Body of pancreas (tissue), 4 donors: ENCODE data around the gene ANKRD31. TPM values are rescaled to one million over a fixed set of nuclear protein-coding genes. Genes with fewer than 3 reads are reported as not detected.
"Not testable (repeated sequence)": the region's sequence is repeated elsewhere in the genome, so short reads cannot be mapped to it uniquely, and the experiment has no call there.

ENCODE experiments used
- ATAC-seq: fragments of 150-250 bp; one replicate; pipeline ENCODE4 v1.9.1; 2016
- DNase-seq, 4 donors: peaks; one replicate each; pipeline ENCODE4 v3.0.0-alpha.2; 2019
- H3K27ac ChIP-seq, 4 donors: fragments of 200-600 bp; sonication (generic); 1 replicate in 3 of 4; 2 replicates in 1 of 4; pipeline versions ENCODE4 v1.5.1 to v1.6.1; 2016 to 2019; ENCODE audit warnings: mild to moderate bottlenecking in 1 of 4, mixed read lengths in 1 of 4, moderate library complexity in 1 of 4
- H3K27me3 ChIP-seq, 2 donors: fragments of 200-600 bp; sonication (generic); one replicate each; pipeline ENCODE4 v1.6.0; 2016; ENCODE audit warnings: mild to moderate bottlenecking in 1 of 2
- H3K36me3 ChIP-seq, 2 donors: fragments of 200-600 bp; sonication (generic); replicated peaks in 1 of 2; 2 replicates each; pipeline ENCODE4 v1.5.1; 2016; ENCODE audit warnings: low read depth in 2 of 2; ENCODE audit not compliant: insufficient read depth in 1 of 2
- H3K4me1 ChIP-seq: fragments of 200-600 bp; sonication (generic); one replicate; pipeline ENCODE4 v1.6.0; 2016
- H3K4me3 ChIP-seq, 2 donors: fragments of 200-600 bp; sonication (generic); 1 replicate in 1 of 2; 2 replicates in 1 of 2; pipeline ENCODE4 v1.5.1; 2016 to 2019
- H3K9me3 ChIP-seq, 3 donors: fragments of 200-600 bp; sonication (generic); 1 replicate in 2 of 3; 2 replicates in 1 of 3; pipeline ENCODE4 v1.5.1; 2016
- CTCF ChIP-seq, 7 experiments: fragments of 450-650 bp in 4 of 7; fragments of 200-600 bp in 3 of 7; sonication (generic) in 3 of 7; IDR thresholded peaks; one replicate each; pipeline ENCODE4 v1.5.1; 2016 to 2019; ENCODE audit warnings: antibody characterized with exemption in 7 of 7
- POLR2A ChIP-seq, 3 donors: fragments of 450-650 bp; IDR thresholded peaks; one replicate each; pipeline ENCODE4 v1.6.1; 2016; ENCODE audit warnings: antibody characterized with exemption in 3 of 3, mild to moderate bottlenecking in 2 of 3
- WGBS, 2 donors: methylation state at CpG; one replicate each; pipeline ENCODE4 v1.1.5; 2017; 5-methylcytosine and 5-hydroxymethylcytosine counted together
- intact Hi-C: fragments of 100-400 bp; cut with DNase I; formaldehyde crosslinking; loops from one replicate; pipeline ENCODE4 v1.15.1; 2023
- total RNA-seq, 2 donors: library from RNA; depleted of rRNA; stranded (reverse); fragments of >200 nt; gene quantifications; one replicate each; pipeline ENCODE4 v1.1.0, GENCODE V29; 2016

The ANKRD31 gene
- total RNA-seq, 2 donors from 2014 or later, result 0.33 to 0.78 TPM

GRCh38 chr5:75265731-75266130 lies 29.1 kb upstream of the ANKRD31 start:
- Histone ChIP-seq H3K4me1 (peaks cover 7% of the 10 kb centered on the region), H3K27ac (no peak overlapping the region), H3K4me3 (no peak overlapping the region), H3K27me3 (no peaks in the 10 kb centered on the region), H3K36me3 (no peaks in the 10 kb centered on the region), H3K9me3 (no peaks in the 10 kb centered on the region)
- intact Hi-C loops, result no loop called here
- ATAC-seq, result no peak
- 17 to 24% methylated on average over 2 of the region's 2 CpGs for WGBS, 2 donors
- TF ChIP-seq CTCF (IDR thresholded peaks at IDR 0.05), result peak; percentile 31 to 72 (median 54)
- TF ChIP-seq POLR2A (IDR thresholded peaks at IDR 0.05), result no peak
- no peak for DNase-seq

GRCh38 chr5:75262271-75262670 lies 25.6 kb upstream of the ANKRD31 start:
- no peaks in the 10 kb centered on the region for H3K9me3 ChIP-seq
- ATAC-seq, result no peak
- TF ChIP-seq CTCF (IDR thresholded peaks at IDR 0.05), result no peak
- DNase-seq, result no peak
- 8 to 14% methylated on average over 3 of the region's 3 CpGs for WGBS, 2 donors
- no peak overlapping the region for H3K27ac ChIP-seq
- H3K36me3 ChIP-seq, result no peaks in the 10 kb centered on the region
- intact Hi-C loops, result no loop called here
- no peaks in the 10 kb centered on the region for H3K27me3 ChIP-seq
- peaks cover 7% of the 10 kb centered on the region for H3K4me1 ChIP-seq
- no peak overlapping the region for H3K4me3 ChIP-seq

- DNase-seq, result no peak
- TF ChIP-seq POLR2A (IDR thresholded peaks at IDR 0.05), result no peak
- TF ChIP-seq CTCF (IDR thresholded peaks at IDR 0.05), result no peak
Measured at GRCh38 chr5:75260708-75261107, 24.0 kb upstream of the ANKRD31 start.

GRCh38 chr5:75250452-75250851 lies 13.8 kb upstream of the ANKRD31 start:
- DNase-seq, result not testable (repeated sequence)
- 74 to 75% methylated on average over 4 of the region's 4 CpGs for WGBS, 2 donors

More at GRCh38 chr5:75260708-75261107, 24.0 kb upstream of the ANKRD31 start:
- intact Hi-C loops, result no loop called here
- H3K9me3 ChIP-seq, result peaks cover 0 to 5% (median 0%) of the 10 kb centered on the region in 3 donors
- no peaks in the 10 kb centered on the region for H3K27me3 ChIP-seq
- peaks cover 7% of the 10 kb centered on the region for H3K4me1 ChIP-seq
- 68 to 79% methylated on average over 2 of the region's 2 CpGs for WGBS, 2 donors
- ATAC-seq, result no peak
- no peaks in the 10 kb centered on the region for H3K36me3 ChIP-seq
- no peak overlapping the region for H3K4me3 ChIP-seq
- no peak overlapping the region for H3K27ac ChIP-seq

GRCh38 chr5:75245023-75245422 lies 8.3 kb upstream of the ANKRD31 start:
- no peak for TF ChIP-seq POLR2A (IDR thresholded peaks at IDR 0.05)
- TF ChIP-seq CTCF (IDR thresholded peaks at IDR 0.05), result no peak
- no peaks in the 10 kb centered on the region for H3K9me3 ChIP-seq
- no peak for ATAC-seq
- H3K4me1 ChIP-seq, result no peaks in the 10 kb centered on the region
- H3K4me3 ChIP-seq, result no peak overlapping the region
- no peaks in the 10 kb centered on the region for H3K27me3 ChIP-seq
- H3K27ac ChIP-seq, result no peak overlapping the region
- intact Hi-C loops, result no loop called here
- DNase-seq, result no peak
- H3K36me3 ChIP-seq, result no peaks in the 10 kb centered on the region
- WGBS, 2 donors, result 84 to 89% methylated on average over 2 of the region's 2 CpGs

More at GRCh38 chr5:75250452-75250851, 13.8 kb upstream of the ANKRD31 start:
- H3K27me3 ChIP-seq, H3K9me3 ChIP-seq, H3K27ac ChIP-seq, intact Hi-C loops, H3K36me3 ChIP-seq, H3K4me3 ChIP-seq, ATAC-seq, H3K4me1 ChIP-seq: not testable (repeated sequence)
